ENCODE results near the gene TCF15.
"Not testable (repeated sequence)": the region's sequence is repeated elsewhere in the genome, so short reads cannot be mapped to it uniquely, and the experiment has no call there.

TCF15 gene

GRCh38 chr20:642398-643174 lies 32.5 kb upstream of the TCF15 start:
- no peak for DNase-seq (ENCODE audit: extremely low read depth in 1 of 2, low read depth in 1 of 2)

DNA sequence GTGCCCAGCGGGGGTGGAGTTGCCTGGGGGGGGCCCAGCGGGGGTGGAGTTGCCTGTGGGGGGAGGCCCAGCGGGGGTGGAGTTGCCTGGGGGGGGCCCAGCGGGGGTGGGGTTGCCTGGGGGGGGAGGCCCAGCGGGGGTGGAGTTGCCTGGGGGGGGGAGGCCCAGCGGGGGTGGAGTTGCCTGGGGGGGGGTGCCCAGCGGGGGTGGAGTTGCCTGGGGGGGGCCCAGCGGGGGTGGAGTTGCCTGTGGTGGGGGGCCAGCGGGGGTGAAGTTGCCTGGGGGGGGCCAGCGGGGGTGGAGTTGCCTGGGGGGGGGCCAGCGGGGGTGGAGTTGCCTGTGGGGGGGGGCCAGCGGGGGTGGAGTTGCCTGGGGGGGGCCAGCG lies 31.9 kb upstream of the TCF15 start:
- not testable (repeated sequence) for DNase-seq (ENCODE audit: extremely low read depth in 1 of 2, low read depth in 1 of 2)

GRCh38 chr20:641516-641875 lies 31.4 kb upstream of the TCF15 start:
- DNase-seq (ENCODE audit: extremely low read depth in 1 of 2, low read depth in 1 of 2): no peak

DNA sequence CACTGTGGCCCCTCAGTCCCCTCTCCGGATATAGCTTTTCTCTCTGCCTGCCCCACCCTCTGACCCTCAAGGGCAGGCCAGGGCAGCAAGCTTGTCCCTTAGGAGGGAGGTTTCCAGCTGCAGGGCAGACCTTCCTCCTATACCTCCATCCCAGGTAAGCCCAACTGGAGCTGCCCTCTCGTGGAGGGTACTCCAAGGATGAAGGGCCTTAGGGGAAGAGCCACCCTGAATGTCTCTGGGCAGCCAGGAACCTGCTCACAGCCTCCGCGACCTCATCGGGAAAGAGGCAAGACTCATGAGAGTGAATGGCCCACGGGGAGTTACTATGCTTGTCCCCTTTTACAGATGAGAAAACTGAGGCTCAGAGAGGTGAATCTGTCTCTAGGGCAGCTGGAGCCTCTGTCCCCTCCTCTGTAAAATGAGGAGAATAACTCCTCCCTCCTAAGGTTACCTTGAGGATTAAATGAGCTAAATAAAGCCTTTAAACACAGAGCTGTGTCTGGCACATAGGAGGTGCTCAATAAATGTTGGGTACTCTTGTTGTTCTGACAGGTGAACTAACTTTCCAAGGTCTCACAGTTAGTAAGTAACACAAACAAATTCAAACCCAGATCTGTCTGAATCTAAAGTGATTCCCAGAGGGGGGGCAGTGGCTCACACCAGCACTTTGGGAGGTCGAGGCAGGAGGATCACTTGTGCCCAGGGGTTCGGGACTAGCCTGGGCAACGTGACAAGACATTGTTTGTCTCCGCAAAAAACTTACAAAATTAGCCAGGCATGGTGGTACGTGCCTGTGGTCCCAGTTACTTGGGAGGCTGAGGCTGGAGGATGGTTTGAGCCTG lies 30.8 kb upstream of the TCF15 start:
- DNase-seq (ENCODE audit: extremely low read depth in 1 of 2, low read depth in 1 of 2): no peak

- no peak for DNase-seq (ENCODE audit: extremely low read depth in 1 of 2, low read depth in 1 of 2)
Measured at GRCh38 chr20:638579-638978, 28.5 kb upstream of the TCF15 start.

DNA sequence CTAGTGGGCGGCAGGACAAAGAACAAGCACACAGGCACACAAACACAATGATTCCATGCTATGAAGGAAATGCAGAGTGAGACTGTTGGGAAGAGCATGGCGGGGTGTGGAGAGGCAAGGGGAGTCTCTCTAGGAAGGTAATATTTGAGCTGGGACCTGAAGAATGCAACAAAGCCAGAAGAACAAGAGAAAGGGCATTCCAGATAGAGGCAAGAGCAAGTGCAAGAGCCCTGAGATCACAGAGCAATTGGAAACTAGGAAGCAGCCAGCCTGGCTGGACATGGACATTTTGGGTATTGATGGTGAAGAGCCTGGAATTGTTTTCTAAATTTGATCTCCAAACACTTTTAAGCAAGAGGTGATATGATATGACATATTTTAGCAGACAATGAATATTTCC lies 27.4 kb upstream of the TCF15 start:
- DNase-seq (ENCODE audit: extremely low read depth in 1 of 2, low read depth in 1 of 2): no peak

- DNase-seq (ENCODE audit: extremely low read depth in 1 of 2, low read depth in 1 of 2): no peak
Measured at GRCh38 chr20:635893-636338, 25.8 kb upstream of the TCF15 start.

DNA sequence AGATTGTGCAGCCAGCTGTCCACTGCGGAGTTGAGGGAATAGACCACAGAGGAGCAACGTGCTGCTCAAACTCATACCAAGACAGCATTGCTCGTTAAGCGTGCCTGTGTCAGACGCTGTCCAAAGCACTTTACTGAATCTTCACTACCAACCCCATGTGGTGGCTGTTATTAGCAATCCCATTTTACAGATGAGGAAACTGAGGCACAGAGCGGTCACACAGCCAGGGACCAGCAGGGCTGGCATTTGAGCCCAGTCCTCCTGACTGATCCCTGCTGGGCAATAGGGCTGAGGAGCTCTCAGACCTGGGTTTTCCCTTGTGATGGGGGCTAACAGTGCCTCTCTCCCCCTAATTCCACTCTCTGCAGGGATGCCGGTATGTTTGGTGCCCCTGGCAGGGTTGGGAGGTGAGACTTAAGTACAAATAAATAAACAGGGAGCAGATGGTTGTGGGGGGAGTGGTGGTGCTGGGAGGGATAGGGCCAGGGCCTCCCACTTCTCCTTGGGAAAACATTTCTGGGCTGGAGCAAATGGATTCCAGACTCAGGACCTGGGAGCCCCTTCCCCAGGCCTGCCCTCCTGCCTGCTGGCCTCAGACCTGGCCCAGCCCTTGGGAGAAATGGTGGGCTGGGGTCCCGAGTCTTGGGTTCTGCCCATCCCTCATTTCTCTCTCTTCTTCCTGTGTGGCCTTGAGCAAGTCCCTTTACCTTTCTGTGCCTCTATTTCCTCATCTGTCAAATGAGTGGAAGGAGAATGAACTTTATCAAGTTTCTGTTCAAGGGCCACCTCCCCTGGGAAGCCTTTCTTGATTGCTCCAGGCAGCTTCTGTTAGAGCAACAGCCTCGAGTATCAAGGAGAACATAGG lies 25.2 kb upstream of the TCF15 start:
- DNase-seq (ENCODE audit: extremely low read depth in 1 of 2, low read depth in 1 of 2): no peak

DNA sequence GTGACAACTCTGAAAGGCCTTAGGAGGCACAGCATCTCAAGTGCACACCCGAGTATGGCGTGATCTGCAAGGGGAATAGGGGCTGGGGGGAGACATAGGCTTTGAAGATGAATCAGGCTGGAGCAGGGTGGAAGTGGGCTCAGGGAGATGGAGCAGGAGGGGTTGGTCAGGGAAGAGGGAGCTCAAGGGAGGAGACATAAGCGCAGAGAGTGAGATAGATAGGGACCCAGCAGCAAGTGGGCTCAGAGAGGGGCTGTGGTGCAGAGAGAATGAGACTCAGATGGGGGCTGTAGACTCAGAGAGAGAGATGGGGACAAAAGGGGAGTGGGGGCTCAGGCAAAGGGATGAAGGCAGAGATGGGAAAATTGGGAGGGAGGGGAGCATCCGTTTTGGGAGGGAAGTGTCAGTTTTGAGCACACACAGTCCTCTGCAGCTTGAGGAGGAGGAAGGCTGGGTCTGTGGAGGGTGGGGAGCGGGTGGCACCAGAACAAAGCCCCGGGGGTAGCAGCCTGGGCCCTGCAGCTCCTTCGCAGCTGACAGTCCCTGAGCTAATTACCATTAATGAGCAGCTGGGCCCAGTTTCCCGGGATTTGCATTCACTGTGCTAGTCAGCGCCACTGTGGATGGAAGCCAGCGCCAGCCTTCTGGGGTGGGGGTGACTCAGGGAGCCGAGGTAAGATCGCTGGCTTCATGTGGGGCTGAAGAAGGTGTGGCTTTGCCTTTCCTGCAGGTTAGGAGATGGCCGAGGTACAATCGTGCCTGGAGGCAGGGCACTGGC lies 24.2 kb upstream of the TCF15 start:
- no peak for DNase-seq (ENCODE audit: extremely low read depth in 1 of 2, low read depth in 1 of 2)

GRCh38 chr20:631101-631500 lies 21.0 kb upstream of the TCF15 start:
- DNase-seq (ENCODE audit: extremely low read depth in 1 of 2, low read depth in 1 of 2): no peak

DNA sequence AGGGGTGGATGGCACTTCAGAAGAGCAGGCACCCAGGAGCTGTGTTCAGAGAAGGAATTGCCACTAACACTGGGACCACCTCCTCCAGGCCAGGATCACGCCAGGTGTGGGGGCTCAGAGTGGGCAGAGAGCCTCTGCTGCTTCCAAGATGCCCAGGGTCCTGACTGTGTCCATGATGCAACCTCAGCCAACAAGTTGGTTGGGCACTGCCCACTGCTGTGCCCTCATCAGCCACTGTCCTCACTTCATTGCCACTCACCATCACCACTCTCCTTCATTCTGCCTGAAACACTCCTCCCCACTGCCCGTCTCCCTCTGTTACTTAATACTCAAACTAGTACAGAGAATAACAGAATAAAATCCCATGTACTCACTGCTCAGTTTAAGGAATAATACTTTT lies 16.5 kb upstream of the TCF15 start:
- no peak for DNase-seq (ENCODE audit: extremely low read depth in 1 of 2, low read depth in 1 of 2)

DNA sequence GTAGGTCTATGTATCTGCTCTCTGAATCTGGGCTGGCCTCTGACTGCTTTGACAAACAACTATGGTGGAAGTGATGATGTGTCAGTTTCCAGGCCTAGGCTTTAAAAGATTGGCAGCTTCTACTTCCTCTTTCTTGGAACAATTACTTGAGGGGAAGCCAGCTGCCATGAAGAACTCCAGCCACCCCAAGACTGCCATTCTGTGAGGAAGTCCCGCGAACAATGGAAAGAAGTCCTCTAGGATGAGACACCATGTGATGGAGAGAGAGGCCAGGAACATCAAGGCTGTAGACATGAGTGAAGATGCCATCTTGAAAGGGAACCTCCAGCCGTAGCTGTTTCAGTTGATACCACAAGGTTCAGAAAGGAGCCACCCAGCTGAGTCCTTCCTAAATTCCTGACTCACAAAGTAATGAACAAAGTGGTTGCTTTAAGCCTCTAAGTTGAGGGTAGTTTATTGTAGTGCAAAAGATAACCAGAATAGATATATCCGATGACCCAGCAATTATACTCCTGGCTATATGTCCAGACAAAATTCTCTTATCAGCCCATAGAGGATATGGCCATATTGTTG lies 15.3 kb upstream of the TCF15 start:
- DNase-seq (ENCODE audit: extremely low read depth in 1 of 2, low read depth in 1 of 2): no peak

GRCh38 chr20:623704-624103 lies 13.6 kb upstream of the TCF15 start:
- DNase-seq (ENCODE audit: extremely low read depth in 1 of 2, low read depth in 1 of 2): no peak

DNA sequence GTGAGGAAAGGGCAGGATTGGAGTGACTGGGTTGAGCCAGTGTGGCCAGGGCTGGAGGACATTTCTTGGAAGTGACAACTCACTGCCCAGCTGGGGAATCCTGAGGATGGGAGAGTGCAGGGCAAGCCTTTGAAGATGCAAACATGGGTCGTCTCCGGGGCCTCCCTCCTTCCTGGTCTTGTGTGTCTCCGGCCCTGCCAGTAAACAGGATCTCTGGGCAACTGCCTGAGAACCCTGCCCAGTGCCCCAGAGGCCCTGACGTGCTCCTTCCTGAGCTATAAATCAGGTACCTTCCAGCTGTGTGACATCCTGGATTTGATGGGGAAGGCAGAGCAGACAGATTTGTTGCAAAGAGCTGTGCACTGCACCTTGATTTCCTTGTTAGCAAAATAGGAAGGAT lies 12.9 kb upstream of the TCF15 start:
- no peak for DNase-seq (ENCODE audit: extremely low read depth in 1 of 2, low read depth in 1 of 2)

DNA sequence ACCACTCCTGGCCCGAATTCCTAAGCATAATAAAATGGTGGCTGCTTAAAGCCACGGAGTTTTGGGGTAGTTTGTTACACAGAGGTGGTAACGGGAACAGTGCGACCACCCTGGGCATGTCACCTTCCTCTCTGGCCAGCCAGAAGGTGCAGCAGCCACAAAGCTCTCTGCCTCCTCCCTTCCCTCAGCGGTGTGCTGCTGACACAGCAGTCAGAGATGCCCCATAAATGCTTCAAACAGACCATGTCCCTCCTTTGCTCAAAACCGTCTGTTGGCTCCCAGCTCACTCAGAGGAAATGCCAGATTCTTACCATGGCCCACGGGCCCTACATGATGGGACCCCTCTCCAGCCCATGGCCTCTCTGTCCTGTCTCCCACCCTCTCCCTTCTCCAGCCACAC lies 12.1 kb upstream of the TCF15 start:
- no peak for DNase-seq (ENCODE audit: extremely low read depth in 1 of 2, low read depth in 1 of 2)

DNA sequence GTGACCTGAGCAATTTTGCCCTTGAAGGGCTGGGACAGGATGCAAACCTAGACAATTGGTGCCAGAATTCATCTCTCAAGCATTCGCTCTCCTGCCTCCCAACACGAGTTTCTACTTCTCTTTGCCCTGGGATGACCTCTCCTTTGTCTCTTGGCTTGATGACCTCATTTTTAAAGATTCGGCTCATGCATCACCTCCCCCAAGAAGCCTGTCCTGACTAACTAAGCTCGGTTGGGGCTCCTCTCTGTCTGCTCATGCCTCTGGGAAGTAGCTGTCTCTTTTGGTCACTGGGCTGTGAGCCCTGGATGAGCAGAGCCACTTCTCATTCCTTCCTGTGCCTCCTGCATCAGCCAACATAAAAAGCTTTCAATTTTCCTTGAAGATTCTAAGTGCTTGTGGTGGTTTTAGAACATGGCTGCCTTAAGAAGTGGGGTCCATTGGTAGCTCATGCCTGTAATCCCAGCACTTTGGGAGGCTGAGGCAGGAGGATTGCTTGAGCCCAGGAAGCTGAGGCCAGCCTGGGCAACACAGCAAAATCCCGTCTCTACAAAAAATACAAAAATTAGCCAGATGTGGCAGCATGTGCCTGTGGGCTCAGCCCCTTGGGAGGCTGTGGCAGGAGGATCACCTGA lies 11.1 kb upstream of the TCF15 start:
- DNase-seq (ENCODE audit: extremely low read depth in 1 of 2, low read depth in 1 of 2): no peak

DNA sequence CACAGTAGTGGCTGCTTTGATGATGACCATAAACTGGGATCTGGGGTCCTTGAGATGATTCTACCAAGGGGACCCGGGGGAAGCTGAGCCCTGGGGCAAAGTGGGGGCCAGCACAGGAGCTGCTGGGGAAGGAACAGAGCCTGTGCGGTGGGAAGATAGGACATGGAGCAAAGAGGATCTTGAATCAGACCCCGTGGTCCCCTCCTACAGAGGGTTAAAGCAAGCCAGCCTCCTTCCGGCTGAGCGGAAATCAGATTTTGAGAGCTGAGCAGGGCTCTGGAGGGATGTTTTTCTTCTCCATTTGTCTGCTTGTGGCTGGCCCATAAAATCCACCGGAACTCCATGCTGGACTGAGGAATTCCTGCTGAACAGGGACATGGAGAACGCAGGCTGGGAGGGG lies 10.1 kb upstream of the TCF15 start:
- DNase-seq (ENCODE audit: extremely low read depth in 1 of 2, low read depth in 1 of 2): no peak

DNA sequence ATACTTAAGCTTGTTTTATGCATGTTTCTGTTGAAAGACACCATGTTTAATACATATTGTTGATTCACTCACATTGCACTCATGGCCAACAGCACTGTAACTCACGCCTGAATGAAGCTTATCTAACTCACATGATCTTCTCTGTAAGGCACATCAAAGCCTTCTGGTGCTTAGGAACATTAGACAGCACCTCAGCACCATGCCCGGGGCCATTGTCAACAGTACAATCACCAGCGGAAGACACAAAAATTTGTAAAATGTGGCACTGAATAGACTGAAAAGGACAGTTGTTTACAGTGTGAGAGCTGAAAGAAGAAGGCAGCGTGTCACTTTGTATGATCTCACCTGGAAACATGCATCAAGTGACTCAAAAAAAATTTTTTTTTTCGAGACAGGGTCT lies 8.9 kb upstream of the TCF15 start:
- no peak for DNase-seq (ENCODE audit: extremely low read depth in 1 of 2, low read depth in 1 of 2)

- DNase-seq (ENCODE audit: extremely low read depth in 1 of 2, low read depth in 1 of 2): no peak
Measured at GRCh38 chr20:617934-618690, 8.0 kb upstream of the TCF15 start.
